Transverse colon (tissue), 3 donors: ENCODE results near the gene TMEM41A.

Source experiments
- POLR2A ChIP-seq: fragments of 450-650 bp; IDR thresholded peaks from one replicate; pipeline ENCODE4 v1.6.1; 2016; ENCODE audit warnings: antibody characterized with exemption, mild to moderate bottlenecking, moderate library complexity
- TF ChIP-seq, protein P1 (sequence below), 5 experiments: fragments of 200-600 bp in 3 of 5; fragments of 450-650 bp in 2 of 5; sonication (generic) in 3 of 5; IDR thresholded peaks; 1 replicate in 2 of 5; 2 replicates in 3 of 5; pipeline ENCODE4 v1.5.1; 2016 to 2017; ENCODE audit warnings: antibody characterized with exemption in 5 of 5, inconsistent platforms in 3 of 5, mild to moderate bottlenecking in 2 of 5, moderate library complexity in 1 of 5

GRCh38 chr3:185517387-185518130 lies 18.7 kb upstream of the TMEM41A start:
- TF ChIP-seq, protein P1, sequence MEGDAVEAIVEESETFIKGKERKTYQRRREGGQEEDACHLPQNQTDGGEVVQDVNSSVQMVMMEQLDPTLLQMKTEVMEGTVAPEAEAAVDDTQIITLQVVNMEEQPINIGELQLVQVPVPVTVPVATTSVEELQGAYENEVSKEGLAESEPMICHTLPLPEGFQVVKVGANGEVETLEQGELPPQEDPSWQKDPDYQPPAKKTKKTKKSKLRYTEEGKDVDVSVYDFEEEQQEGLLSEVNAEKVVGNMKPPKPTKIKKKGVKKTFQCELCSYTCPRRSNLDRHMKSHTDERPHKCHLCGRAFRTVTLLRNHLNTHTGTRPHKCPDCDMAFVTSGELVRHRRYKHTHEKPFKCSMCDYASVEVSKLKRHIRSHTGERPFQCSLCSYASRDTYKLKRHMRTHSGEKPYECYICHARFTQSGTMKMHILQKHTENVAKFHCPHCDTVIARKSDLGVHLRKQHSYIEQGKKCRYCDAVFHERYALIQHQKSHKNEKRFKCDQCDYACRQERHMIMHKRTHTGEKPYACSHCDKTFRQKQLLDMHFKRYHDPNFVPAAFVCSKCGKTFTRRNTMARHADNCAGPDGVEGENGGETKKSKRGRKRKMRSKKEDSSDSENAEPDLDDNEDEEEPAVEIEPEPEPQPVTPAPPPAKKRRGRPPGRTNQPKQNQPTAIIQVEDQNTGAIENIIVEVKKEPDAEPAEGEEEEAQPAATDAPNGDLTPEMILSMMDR (IDR thresholded peaks at IDR 0.05), result no peak
- no peak for TF ChIP-seq POLR2A
